Activated naive CD8-positive, alpha-beta T cell treated with anti-CD3 and anti-CD28 coated beads, Interleukin-2, amount 50 U/mL, for 24 hours (primary cell): ENCODE results near the gene PAPOLA.

Experiments used
- ATAC-seq: fragments of 150-1000 bp; cut with Tn5 transposase; one replicate; pipeline ENCODE4 v1.10.0; 2021
- DNase-seq: peaks from one replicate; pipeline ENCODE4 v3.0.0; 2021
- H3K27ac Mint-ChIP-seq: one replicate; pipeline ENCODE4 v1.8.0; 2021; ENCODE audit warnings: mild to moderate bottlenecking, mixed read lengths
- H3K27me3 Mint-ChIP-seq: one replicate; pipeline ENCODE4 v1.8.0; 2021; ENCODE audit warnings: mixed read lengths
- H3K36me3 Mint-ChIP-seq: one replicate; pipeline ENCODE4 v1.8.0; 2021; ENCODE audit warnings: low read depth, mixed read lengths
- H3K4me1 Mint-ChIP-seq: one replicate; pipeline ENCODE4 v1.8.0; 2021; ENCODE audit warnings: mixed read lengths
- H3K4me3 Mint-ChIP-seq: one replicate; pipeline ENCODE4 v1.8.0; 2021; ENCODE audit warnings: mild to moderate bottlenecking, moderate library complexity, mixed read lengths
- H3K9me3 Mint-ChIP-seq: one replicate; pipeline ENCODE4 v1.8.0; 2021; ENCODE audit warnings: mixed read lengths

The PAPOLA gene

GRCh38 chr14:96592591-96593386, 90.6 kb downstream of the PAPOLA start:
- H3K4me3 Mint-ChIP-seq, result peak overlapping the region; percentile 70
- H3K27ac Mint-ChIP-seq, result no peak overlapping the region
- no peaks in the 10 kb centered on the region for H3K9me3 Mint-ChIP-seq
- peaks cover 4% of the 10 kb centered on the region for H3K4me1 Mint-ChIP-seq
- DNase-seq, result peak; percentile 67
- H3K27me3 Mint-ChIP-seq, result peaks cover 17% of the 10 kb centered on the region
- no peaks in the 10 kb centered on the region for H3K36me3 Mint-ChIP-seq
- peak; percentile 90 for ATAC-seq

- Mint-ChIP-seq H3K36me3 (no peaks in the 10 kb centered on the region), H3K27me3 (peaks cover 6% of the 10 kb centered on the region), H3K4me3 (no peak overlapping the region), H3K4me1 (peaks cover 4% of the 10 kb centered on the region), H3K9me3 (no peaks in the 10 kb centered on the region), H3K27ac (no peak overlapping the region)
- no peak for ATAC-seq
- DNase-seq, result no peak
Observed at GRCh38 chr14:96594961-96595360, 92.8 kb downstream of the PAPOLA start.

GRCh38 chr14:96597680-96598079, 95.5 kb downstream of the PAPOLA start:
- H3K36me3 Mint-ChIP-seq, result no peaks in the 10 kb centered on the region
- DNase-seq, result no peak
- no peaks in the 10 kb centered on the region for H3K9me3 Mint-ChIP-seq
- H3K27ac Mint-ChIP-seq, result no peak overlapping the region
- H3K27me3 Mint-ChIP-seq, result peaks cover 5% of the 10 kb centered on the region
- no peak for ATAC-seq
- peaks cover 3% of the 10 kb centered on the region for H3K4me1 Mint-ChIP-seq
- no peak overlapping the region for H3K4me3 Mint-ChIP-seq

GRCh38 chr14:96598332-96598928, 96.2 kb downstream of the PAPOLA start:
- no peak overlapping the region for H3K4me3 Mint-ChIP-seq
- ATAC-seq (no peak), DNase-seq (no peak)
- H3K9me3 Mint-ChIP-seq, result no peaks in the 10 kb centered on the region
- H3K36me3 Mint-ChIP-seq, result no peaks in the 10 kb centered on the region
- no peaks in the 10 kb centered on the region for H3K4me1 Mint-ChIP-seq
- H3K27ac Mint-ChIP-seq, result no peak overlapping the region
- peaks cover 4% of the 10 kb centered on the region for H3K27me3 Mint-ChIP-seq

- no peak overlapping the region for H3K4me3 Mint-ChIP-seq
- H3K27me3 Mint-ChIP-seq, result no peaks in the 10 kb centered on the region
- ATAC-seq, result no peak
- H3K27ac Mint-ChIP-seq, result no peak overlapping the region
- no peaks in the 10 kb centered on the region for H3K36me3 Mint-ChIP-seq
- DNase-seq, result no peak
- no peaks in the 10 kb centered on the region for H3K4me1 Mint-ChIP-seq
- no peaks in the 10 kb centered on the region for H3K9me3 Mint-ChIP-seq
Observed at GRCh38 chr14:96599076-96599475, 96.9 kb downstream of the PAPOLA start.

GRCh38 chr14:96602186-96602585, 100.0 kb downstream of the PAPOLA start:
- no peak overlapping the region for H3K27ac Mint-ChIP-seq
- no peak for ATAC-seq
- H3K27me3 Mint-ChIP-seq, result no peaks in the 10 kb centered on the region

GRCh38 chr14:96603350-96604255, 101.4 kb downstream of the PAPOLA start:
- H3K4me1 Mint-ChIP-seq, result no peaks in the 10 kb centered on the region

More at GRCh38 chr14:96602186-96602585, 100.0 kb downstream of the PAPOLA start:
- DNase-seq, result no peak
- no peaks in the 10 kb centered on the region for H3K4me1 Mint-ChIP-seq
- no peaks in the 10 kb centered on the region for H3K9me3 Mint-ChIP-seq
- H3K36me3 Mint-ChIP-seq, result no peaks in the 10 kb centered on the region
- H3K4me3 Mint-ChIP-seq, result no peak overlapping the region

GRCh38 chr14:96614481-96614881, 112.3 kb downstream of the PAPOLA start:
- H3K27ac Mint-ChIP-seq, result no peak overlapping the region
- no peak overlapping the region for H3K4me3 Mint-ChIP-seq
- H3K27me3 Mint-ChIP-seq, result peaks cover 9% of the 10 kb centered on the region
- ATAC-seq, result no peak
- no peak for DNase-seq
- H3K36me3 Mint-ChIP-seq, result no peaks in the 10 kb centered on the region
- no peaks in the 10 kb centered on the region for H3K9me3 Mint-ChIP-seq
- no peaks in the 10 kb centered on the region for H3K4me1 Mint-ChIP-seq

More at GRCh38 chr14:96603350-96604255, 101.4 kb downstream of the PAPOLA start:
- Mint-ChIP-seq H3K36me3 (no peaks in the 10 kb centered on the region), H3K9me3 (no peaks in the 10 kb centered on the region), H3K4me3 (no peak overlapping the region), H3K27me3 (no peaks in the 10 kb centered on the region), H3K27ac (no peak overlapping the region)
- DNase-seq, result no peak
- no peak for ATAC-seq

GRCh38 chr14:96616161-96616721, 114.1 kb downstream of the PAPOLA start:
- DNase-seq (no peak), ATAC-seq (no peak)
- Mint-ChIP-seq H3K9me3 (no peaks in the 10 kb centered on the region), H3K4me3 (no peak overlapping the region), H3K27me3 (peaks cover 7% of the 10 kb centered on the region), H3K4me1 (no peaks in the 10 kb centered on the region), H3K36me3 (no peaks in the 10 kb centered on the region), H3K27ac (no peak overlapping the region)
